HUDEP-2 (cell line): ENCODE results near the gene EP400.
A peak's percentile ranks its signal among the peaks of the same experiment; 100 is the strongest.
"Not testable (repeated sequence)": the region's sequence is repeated elsewhere in the genome, so short reads cannot be mapped to it uniquely, and the experiment has no call there.

Source experiments
- DNase-seq, 76 experiments: peaks; one replicate each; lab custom pipeline; 2025; ENCODE audit not compliant: unreplicated experiment in 76 of 76; lab: John Stamatoyannopoulos, UW

Gene EP400

DNA sequence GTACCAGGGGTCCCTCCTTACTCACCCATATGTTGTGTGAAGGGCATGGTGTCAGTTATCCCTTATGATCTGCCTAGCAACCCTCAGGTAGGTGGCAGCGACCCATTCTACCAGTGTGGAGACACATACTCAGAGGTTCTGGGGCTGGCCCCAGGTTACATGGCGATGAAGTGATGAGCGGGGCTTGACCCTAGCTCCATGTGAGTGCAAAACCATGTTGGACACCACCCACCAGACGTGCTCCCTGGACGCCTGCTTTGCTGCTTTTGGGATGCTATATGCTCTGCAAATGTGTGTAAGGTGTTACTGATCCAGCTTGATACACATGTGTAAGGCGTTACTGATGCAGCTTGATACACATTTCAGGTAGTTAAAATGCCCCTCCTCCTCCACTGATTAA lies 33.3 kb downstream of the EP400 start:
- DNase-seq: no peak

DNA sequence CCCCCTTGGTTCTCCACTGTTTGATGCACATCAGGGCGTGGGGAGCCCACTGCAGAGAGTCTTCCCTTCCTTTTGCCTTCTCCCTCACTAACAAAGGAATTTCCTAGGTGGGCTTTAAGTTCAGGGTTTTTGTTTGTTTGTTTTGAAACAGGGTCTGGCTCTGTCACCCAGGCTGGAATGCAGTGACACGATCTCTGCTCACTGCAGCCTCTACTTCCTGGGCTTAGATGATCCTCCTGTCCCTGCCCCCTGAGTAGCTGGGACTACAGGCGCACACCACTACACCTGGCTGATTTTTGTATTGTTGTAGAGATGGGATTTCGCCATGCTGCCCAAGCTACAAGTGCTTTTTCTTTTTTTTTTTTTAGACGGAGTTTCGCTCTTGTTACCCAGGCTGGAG lies 33.8 kb downstream of the EP400 start:
- DNase-seq: no peak

DNA sequence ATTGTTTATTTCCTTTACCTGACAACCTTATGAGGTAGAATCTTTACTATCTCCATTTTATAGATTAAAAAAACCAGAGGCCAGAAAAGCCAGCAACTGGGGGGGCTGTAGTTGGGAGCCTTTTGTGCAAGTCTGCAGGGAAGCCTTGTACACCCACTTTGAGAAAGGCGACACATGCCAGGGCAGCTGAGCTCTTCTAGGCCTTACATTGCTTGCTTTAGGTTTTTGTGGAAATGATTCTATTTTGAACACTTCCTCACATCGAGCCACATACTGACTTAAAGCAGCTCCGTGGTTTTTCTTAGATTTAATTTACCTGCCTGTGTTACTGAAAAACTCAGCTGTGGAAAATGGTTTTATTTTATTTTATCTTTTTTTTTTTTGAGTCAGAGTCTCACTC lies 34.6 kb downstream of the EP400 start:
- DNase-seq: no peak

DNA sequence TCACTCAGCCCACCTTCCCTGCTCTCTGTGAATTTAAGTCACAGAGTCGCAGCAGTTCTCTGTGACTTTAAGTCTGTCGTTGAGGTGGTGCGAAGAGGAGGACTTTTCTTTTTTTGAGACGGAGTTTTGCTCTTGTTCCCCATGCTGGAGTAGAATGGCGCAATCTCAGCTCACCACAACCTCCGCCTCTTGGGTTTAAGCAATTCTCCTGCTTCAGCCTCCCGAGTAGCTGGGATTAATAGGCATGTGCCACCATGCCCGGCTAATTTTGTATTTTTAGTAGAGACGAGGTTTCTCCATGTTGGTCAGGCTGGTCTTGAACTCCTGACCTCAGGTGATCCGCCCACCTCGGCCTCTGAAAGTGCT lies 35.8 kb downstream of the EP400 start:
- not testable (repeated sequence) for DNase-seq

- DNase-seq: no peak
Measured at GRCh38 chr12:131986361-131986760, 36.6 kb downstream of the EP400 start.

- peak in 68 of 76 experiments; percentile 6 to 82 (median 45) for DNase-seq
Measured at GRCh38 chr12:131986910-131987309, 37.2 kb downstream of the EP400 start.

GRCh38 chr12:131987552-131987951 lies 37.8 kb downstream of the EP400 start:
- no peak for DNase-seq

GRCh38 chr12:131988054-131988796 lies 38.5 kb downstream of the EP400 start:
- DNase-seq: no peak

DNA sequence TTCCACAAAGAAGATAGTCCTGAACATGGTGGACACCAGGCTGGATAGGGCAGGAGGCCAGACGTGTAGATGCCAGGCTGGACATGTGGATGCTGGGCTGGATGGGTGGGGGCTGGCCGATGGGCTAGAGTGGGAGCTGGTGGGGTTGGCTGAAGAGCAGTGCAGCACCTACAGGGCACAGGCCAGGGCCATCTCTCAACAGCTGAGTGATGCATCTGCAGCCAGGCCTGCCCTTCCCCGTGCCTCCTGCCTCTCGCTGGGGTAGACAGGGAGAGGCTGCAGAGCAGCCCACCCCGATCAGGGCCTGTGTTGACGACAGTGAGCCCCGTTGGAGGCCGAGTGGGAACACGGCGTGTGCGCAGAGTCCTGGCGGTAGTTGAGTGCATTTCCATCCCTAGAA lies 39.3 kb downstream of the EP400 start:
- no peak for DNase-seq

DNA sequence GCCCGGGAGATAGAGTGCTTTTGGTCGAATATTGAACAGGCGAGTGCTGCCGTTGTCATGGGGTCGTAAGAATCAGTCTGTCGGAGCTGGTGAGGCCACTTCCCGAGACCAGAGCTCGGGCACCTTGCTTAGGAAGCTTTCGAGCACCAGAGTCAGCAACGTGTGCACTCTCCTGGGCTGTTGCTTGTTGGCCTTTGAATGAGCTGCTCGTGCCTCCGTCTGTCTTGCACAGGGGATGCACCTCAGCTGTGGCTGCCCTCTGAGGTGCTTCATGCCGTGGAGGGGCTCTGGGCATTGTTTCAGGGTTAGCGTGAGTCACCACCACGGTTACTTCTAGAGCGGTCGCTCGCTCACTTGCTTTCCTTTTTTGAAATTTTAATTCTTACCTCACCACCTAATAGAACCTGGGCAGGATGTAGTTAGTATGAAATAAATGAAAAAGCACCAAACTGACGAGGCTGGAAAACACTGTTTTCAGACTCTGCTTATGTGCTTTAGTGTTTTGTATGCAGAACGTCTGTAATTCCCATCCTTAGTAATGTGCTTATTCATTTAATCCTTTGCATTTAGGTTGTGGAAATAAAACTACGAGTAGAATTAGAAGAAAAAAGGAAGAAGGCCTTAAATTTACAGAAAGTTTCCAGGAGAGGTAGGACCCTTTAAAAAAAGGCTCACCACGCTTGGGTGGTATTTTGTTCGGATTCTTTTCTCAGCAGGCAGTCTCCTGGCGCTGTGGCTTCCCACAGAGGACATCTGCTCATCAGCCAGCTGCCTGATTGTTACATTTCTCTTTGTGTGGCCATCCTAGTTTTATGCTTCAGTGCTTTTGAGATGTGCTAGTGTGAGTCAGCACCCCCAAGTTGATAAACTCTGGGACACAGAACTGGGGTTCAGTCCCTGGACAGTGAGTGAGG lies 40.6 kb downstream of the EP400 start:
- DNase-seq: no peak

- DNase-seq: no peak
Measured at GRCh38 chr12:131990980-131991305, 41.2 kb downstream of the EP400 start.

GRCh38 chr12:131991816-131992430 lies 42.2 kb downstream of the EP400 start:
- no peak for DNase-seq

DNA sequence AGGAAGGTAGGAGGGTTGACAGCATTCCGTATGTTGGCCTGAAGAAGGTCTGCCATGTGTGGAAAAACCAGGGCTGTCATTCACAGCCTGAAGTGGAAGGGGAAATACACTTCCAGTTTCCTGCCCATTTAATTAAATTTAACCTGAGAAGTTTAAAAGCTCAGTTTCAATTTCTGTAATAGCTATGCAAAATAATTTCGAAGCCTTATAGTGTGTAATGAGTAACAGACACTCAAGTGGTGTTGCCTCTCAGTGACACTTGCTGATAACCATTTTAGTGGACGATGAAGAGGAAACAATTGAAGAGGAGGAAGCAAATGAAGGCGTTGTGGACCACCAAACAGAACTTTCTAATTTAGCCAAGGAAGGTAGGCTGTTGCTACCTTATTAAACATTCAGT lies 44.8 kb downstream of the EP400 start:
- DNase-seq: no peak

DNA sequence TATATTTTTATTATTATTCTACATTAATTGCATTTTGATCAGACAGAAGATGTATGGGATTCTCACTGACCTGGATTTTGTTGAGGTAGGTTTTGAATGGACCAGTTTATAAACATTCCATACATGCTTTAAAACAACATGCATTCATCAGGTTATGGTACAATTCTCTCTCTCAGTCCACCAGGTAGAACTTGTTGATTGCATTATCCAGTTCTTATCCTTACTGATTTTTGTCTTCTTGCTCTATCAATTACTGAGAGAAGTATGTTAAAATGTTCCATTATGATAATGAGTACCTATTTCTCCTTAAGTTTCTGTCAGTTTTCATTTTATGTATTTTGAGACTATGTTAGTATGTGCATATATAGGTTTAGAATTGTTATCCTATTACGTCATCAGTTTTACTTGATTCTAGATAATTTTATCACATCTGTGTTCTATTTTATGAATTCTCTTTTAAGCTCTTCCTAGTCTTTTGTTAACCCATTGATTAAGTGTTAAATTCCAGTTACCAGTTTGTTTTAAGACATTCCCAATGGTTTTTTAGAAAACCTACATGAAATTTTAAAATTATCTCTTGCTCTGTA lies 50.6 kb downstream of the EP400 start:
- no peak for DNase-seq

DNA sequence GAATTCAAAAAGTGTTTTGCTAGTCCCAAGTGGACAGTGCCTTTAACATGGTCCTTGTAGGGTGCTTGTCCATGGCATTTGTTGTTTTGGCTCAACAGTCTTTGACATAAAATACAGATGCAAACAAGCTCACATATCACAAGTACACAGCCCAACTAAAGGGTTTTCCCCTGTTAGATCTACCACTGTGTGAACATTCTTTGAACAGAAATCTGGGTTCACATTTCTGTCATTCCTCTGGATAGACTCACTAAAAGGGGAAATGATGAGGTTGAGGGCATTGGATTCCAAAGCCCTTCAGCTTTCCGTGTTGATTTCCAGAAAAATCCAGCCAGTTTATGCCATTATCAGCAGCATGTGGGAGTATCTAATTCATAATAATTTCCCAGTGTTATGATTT lies 54.1 kb downstream of the EP400 start:
- DNase-seq: no peak

DNA sequence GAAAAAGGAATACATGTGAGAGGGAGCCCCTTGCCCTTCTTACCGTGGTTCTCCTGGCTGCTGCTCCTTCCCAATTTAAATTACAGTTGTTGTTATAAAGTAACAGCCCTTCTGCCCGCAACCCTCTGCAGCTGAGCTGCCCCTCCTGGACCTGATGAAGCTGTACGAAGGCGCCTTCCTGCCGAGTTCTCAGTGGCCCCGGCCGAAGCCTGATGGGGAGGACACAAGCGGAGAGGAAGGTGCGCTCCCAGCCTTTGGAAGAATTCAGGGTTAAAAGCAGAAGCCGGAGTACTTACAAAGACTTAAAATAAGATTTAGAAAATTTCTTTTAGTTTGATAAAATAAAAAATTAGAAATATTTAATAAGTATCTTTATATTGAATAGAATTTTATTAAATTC lies 55.2 kb downstream of the EP400 start:
- DNase-seq: no peak

DNA sequence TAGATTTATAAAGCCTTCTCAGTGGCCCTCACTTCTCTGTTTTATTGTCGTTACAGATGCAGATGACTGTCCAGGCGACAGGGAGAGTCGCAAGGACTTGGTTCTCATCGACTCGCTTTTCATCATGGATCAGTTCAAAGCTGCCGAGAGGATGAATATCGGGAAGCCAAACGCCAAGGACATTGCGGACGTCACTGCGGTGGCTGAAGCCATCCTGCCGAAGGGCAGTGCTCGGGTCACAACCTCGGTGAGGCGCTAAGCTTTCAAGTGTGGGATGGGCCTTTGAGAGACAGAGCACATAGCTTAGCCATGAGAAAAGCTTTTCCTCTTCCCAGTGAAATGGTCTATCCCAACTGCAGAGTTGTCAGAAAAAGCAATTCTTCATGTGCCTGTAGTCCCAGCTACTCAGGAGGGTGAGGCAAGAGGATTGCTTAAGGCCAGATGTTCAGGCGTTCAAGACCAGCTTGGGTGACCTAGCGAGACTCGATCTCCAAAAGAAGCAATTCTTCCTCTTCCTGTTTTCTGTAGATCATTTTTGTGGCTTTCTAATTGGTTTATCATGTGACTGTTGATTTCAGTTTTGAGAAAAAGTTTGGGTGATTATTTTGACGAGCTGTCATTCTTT lies 56.4 kb downstream of the EP400 start:
- no peak for DNase-seq

DNA sequence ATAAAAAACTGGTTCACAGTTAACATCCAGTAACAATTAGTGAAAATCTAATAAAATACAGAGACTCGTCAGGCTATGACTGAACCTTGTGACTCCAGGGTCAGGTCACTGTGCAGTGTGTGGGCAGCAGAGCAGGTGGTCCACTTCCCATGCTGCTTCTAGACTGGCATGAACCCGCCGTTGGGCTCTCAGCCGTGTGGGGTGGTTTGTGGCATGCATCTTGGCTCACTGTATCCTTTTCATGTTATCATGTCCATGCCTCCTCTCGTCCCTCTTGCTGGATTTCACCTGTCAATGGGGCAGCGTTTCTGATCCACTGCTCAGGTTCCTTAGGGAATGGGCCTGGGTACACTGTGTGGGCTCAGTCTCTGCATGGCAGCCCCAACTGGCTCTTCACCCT lies 57.3 kb downstream of the EP400 start:
- DNase-seq: no peak

GRCh38 chr12:132009336-132009859 lies 59.7 kb downstream of the EP400 start:
- no peak for DNase-seq

GRCh38 chr12:132012919-132013568 lies 63.3 kb downstream of the EP400 start:
- DNase-seq: no peak
